ENCODE measurements around the gene AKR1C4. TPM values are rescaled to one million over a fixed set of nuclear protein-coding genes. Genes with fewer than 3 reads are reported as not detected.

The AKR1C4 gene
- total and polyA plus RNA-seq, 8 donors = not detected

- Histone ChIP-seq H3K27ac (no peak overlapping the region), H3K4me1 (no peaks in the 10 kb centered on the region), H3K27me3 (no peaks in the 10 kb centered on the region), H3K9me3 (peaks cover 0 to 23% of the 10 kb centered on the region in 2 donors), H3K36me3 (no peaks in the 10 kb centered on the region), H3K4me3 (no peak overlapping the region)
- DNase-seq = no peak
- intact Hi-C loops (cut with DNase I) = no loop called here
- no peak for ATAC-seq
- no peak for TF ChIP-seq CTCF (IDR thresholded peaks at IDR 0.05)
These were observed 45.6 kb upstream of the AKR1C4 start for GRCh38 chr10:5151076-5151475.

GRCh38 chr10:5155951-5156350 lies 40.7 kb upstream of the AKR1C4 start:
- intact Hi-C loops (cut with DNase I) = no loop called here

GRCh38 chr10:5157501-5157900 lies 39.1 kb upstream of the AKR1C4 start:
- intact Hi-C loops (cut with DNase I) = no loop called here
- no peak for TF ChIP-seq CTCF (IDR thresholded peaks at IDR 0.05)
- ATAC-seq = no peak

More at GRCh38 chr10:5155951-5156350, 40.7 kb upstream of the AKR1C4 start:
- ATAC-seq = no peak
- no peak overlapping the region for H3K27ac ChIP-seq
- peaks cover 0 to 15% of the 10 kb centered on the region in 2 donors for H3K9me3 ChIP-seq
- H3K36me3 ChIP-seq = no peaks in the 10 kb centered on the region
- no peaks in the 10 kb centered on the region for H3K27me3 ChIP-seq
- TF ChIP-seq CTCF (IDR thresholded peaks at IDR 0.05) = no peak
- DNase-seq = no peak
- no peaks in the 10 kb centered on the region for H3K4me1 ChIP-seq
- no peak overlapping the region for H3K4me3 ChIP-seq

GRCh38 chr10:5159126-5159525 lies 37.5 kb upstream of the AKR1C4 start:
- ATAC-seq = no peak
- peaks cover 0 to 44% of the 10 kb centered on the region in 2 donors for H3K9me3 ChIP-seq
- no peak overlapping the region for H3K27ac ChIP-seq
- no peaks in the 10 kb centered on the region for H3K36me3 ChIP-seq
- TF ChIP-seq CTCF (IDR thresholded peaks at IDR 0.05) = no peak
- no peak for DNase-seq
- no peaks in the 10 kb centered on the region for H3K4me1 ChIP-seq
- intact Hi-C loops (cut with DNase I) = no loop called here
- no peaks in the 10 kb centered on the region for H3K27me3 ChIP-seq
- H3K4me3 ChIP-seq = no peak overlapping the region

More at GRCh38 chr10:5157501-5157900, 39.1 kb upstream of the AKR1C4 start:
- Histone ChIP-seq H3K4me3 (no peak overlapping the region), H3K4me1 (no peaks in the 10 kb centered on the region), H3K27ac (no peak overlapping the region), H3K27me3 (no peaks in the 10 kb centered on the region), H3K36me3 (no peaks in the 10 kb centered on the region), H3K9me3 (peaks cover 0 to 28% of the 10 kb centered on the region in 2 donors)
- peak in 1 of 4 donors; percentile 54 for DNase-seq

GRCh38 chr10:5163487-5163886 lies 33.1 kb upstream of the AKR1C4 start:
- Histone ChIP-seq H3K4me3 (no peak overlapping the region), H3K9me3 (peaks cover 0 to 83% of the 10 kb centered on the region in 2 donors), H3K36me3 (no peaks in the 10 kb centered on the region), H3K27ac (no peak overlapping the region), H3K27me3 (no peaks in the 10 kb centered on the region), H3K4me1 (no peaks in the 10 kb centered on the region)
- DNase-seq = no peak
- no peak for TF ChIP-seq CTCF (IDR thresholded peaks at IDR 0.05)
- ATAC-seq = no peak
- intact Hi-C loops (cut with DNase I) = no loop called here

Data from left lung (tissue), 10 donors.